ENCODE results near the gene COL6A2.

Gene COL6A2

GRCh38 chr21:46113497-46114176 lies 15.7 kb downstream of the COL6A2 start:
- DNase-seq (ENCODE audit: low read depth in 2 of 2), result no peak

GRCh38 chr21:46114963-46115362 lies 17.1 kb downstream of the COL6A2 start:
- DNase-seq (ENCODE audit: low read depth in 2 of 2), result no peak

DNA sequence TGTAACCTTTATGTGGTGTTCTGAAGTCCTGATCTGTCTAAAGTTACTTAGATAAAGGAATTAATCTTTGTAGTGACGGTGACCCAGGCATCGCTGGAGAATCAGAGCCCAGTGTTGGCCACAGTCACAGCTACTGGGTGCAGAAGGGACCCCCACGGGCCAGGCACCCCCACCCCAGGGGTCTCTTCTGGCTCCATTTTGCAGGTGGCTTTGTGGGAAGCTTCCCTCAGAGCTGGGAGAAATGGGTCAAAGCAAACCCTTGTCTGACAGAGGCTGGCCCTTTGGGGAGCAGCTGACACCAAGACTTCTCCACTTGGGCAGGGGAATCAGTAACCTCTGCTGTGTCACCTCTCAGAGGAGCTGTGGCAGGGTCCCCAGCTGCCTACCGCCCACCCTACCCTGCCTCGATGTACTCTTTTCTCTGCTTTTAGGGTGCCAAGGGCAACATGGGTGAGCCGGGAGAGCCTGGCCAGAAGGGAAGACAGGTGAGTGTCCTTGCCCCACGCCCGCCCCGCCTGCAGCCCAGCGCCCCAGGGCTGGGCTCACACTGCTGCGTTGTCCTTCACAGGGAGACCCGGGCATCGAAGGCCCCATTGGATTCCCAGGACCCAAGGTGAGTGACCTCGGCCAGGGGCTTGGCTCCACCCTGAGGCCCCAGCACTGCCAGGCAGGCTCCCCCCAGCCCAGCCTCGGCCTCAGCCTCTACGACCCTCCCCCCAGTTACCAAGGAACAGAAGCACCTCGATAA lies 17.7 kb downstream of the COL6A2 start:
- no peak for DNase-seq (ENCODE audit: low read depth in 2 of 2)

GRCh38 chr21:46116189-46116775 lies 18.4 kb downstream of the COL6A2 start:
- DNase-seq (ENCODE audit: low read depth in 2 of 2), result no peak

- DNase-seq (ENCODE audit: low read depth in 2 of 2), result no peak
Measured at GRCh38 chr21:46116776-46117585, 19.1 kb downstream of the COL6A2 start.

DNA sequence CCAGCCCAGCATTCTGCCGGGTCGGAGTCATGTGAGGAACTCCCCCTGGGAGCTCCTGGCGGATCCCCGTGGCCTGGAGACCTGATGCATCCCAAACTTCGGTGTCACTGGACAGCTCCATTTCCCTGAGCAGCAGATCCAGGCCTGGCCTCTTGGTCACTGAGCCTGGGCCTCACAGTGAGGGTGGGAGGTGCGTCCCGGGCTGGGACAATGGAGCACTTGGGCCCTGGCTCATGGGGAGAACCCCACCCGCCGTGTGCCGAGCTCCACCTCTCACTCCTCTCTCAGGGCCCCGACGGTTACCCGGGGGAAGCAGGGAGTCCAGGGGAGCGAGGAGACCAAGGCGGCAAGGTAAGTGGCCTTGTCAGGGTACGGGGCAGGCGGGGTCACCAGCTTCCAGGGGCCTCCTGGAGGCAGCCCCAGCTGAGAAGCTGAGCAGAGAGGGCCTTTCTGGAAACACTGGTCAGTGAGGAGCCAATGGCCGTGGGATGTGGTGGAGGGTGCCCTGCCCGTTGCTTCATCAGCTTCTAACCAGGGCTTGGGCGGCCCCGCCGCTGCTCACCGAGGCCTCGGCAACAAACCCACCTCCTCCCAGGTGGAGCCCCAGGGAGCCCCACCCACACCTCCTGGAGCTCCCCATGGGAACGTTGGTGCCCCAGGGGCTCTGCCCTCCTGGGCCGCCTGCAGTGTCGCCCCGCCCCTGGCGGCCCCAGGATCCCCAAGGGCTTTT lies 19.8 kb downstream of the COL6A2 start:
- no peak for DNase-seq (ENCODE audit: low read depth in 2 of 2)

GRCh38 chr21:46118316-46119143 lies 20.6 kb downstream of the COL6A2 start:
- DNase-seq (ENCODE audit: low read depth in 2 of 2), result no peak

- DNase-seq (ENCODE audit: low read depth in 2 of 2), result no peak
Measured at GRCh38 chr21:46119144-46119636, 21.3 kb downstream of the COL6A2 start.

DNA sequence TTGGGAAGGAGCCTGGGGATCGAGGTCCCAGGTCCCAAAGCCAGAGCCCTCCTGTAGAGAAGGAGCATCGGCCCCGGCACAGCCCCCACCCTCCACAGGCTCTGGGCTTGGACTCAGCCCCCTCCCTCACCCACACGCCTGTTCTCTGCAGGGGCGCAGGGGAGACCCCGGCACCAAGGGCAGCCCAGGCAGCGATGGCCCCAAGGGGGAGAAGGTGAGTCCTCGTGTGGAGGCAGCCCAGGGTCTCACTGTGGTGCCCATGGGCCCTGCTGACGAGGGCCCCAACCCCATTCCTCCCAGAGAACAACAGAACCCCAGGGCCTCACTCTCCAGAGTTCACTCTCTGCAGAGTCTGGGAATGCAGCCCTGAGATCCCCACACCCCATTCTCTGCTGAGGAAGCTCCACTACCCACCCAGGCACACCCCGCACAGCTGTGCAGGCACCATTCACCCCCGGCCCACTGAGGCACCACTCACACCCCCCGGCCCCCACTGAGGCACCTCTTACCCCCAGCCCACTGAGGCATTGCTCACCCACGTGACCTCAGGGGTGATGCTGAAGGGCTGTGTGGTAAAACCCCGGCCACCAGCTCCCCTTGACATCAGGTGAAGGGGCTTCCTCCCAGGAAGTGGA lies 21.8 kb downstream of the COL6A2 start:
- no peak for DNase-seq (ENCODE audit: low read depth in 2 of 2)

DNA sequence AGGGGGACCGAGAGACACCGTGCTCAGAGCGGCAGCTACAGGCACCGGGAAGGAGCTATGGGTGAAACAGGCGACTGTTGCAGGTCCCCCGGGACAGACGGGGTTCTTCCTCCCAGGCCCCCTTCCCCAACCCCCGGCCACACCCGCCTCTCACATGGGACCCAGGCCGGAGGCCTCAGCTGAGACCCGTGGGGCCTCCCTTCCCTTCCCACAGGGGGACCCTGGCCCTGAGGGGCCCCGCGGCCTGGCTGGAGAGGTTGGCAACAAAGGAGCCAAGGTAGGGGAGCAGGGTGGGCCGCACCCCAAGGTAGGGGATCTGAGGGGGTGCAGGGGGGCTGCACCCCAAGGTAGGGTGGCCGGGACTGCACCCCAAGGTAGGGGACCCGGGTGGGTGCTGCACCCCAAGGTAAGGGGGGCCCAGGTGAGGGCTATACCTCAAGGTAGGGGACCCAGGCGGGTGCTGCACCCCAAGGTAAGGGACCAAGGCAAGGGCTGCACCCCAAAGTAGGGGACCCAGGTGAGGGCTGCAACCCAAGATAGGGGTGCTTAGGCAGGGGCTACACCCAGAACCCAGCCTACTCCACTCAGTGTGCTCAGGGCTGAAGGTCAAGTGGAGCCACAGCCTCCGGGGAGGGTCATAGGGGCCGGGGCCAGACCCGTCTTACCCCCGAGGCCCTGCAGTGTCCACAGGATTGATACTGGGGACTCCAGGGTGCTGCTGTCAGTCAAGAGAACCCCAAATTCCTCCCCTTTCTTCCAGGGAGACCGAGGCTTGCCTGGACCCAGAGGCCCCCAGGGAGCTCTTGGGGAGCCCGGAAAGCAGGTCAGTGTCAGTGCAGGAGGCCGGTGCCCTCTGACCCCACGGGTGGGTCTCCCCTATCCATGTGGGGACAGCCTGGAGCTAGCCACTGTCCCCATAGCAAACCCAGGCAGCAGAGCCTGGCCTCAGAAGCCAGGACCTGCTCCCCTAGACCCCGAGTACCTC lies 22.7 kb downstream of the COL6A2 start:
- DNase-seq (ENCODE audit: low read depth in 2 of 2), result no peak

DNA sequence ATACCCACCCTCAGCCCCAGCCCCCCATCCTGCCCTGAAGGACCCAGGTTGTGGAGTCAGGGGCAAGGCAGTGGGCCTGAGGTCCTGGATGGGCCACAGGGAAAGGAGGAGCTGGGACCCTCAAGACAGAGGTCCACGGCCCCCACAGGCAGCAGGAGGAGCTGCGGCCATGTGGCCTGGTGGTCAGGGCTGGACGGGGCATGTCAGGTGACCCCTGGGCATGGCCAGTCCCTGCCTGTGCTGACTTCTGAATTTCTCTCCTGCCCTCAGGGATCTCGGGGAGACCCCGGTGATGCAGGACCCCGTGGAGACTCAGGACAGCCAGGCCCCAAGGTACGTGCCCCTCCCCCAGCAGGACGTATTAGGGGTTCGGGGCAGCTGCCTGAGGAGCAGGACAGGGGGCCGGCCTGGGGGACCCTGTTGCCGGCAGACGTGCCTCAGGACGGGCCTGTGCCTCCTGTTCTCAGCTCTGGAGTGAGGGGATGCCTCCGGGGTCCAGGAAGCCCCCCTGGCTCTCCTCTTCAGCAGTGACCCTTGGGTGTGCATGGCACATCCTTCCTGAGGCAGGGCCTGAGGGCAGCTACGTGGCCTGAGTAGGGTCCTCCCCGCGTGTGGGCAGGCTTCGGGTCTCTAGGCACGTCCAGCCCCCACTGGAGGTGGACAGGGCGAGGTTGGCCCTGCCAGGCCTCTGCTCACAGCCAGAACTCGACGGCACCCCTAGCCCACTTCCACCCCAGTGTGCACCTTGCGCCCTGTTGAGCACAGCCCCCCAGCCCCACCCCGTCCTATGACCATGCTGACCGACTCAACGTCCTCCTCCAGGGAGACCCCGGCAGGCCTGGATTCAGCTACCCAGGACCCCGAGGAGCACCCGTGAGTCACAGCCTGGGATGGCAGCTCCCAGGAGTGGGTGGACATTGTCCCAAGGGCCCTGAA lies 23.6 kb downstream of the COL6A2 start:
- DNase-seq (ENCODE audit: low read depth in 2 of 2), result no peak

- DNase-seq (ENCODE audit: low read depth in 2 of 2), result no peak
Measured at GRCh38 chr21:46122237-46122671, 24.3 kb downstream of the COL6A2 start.

DNA sequence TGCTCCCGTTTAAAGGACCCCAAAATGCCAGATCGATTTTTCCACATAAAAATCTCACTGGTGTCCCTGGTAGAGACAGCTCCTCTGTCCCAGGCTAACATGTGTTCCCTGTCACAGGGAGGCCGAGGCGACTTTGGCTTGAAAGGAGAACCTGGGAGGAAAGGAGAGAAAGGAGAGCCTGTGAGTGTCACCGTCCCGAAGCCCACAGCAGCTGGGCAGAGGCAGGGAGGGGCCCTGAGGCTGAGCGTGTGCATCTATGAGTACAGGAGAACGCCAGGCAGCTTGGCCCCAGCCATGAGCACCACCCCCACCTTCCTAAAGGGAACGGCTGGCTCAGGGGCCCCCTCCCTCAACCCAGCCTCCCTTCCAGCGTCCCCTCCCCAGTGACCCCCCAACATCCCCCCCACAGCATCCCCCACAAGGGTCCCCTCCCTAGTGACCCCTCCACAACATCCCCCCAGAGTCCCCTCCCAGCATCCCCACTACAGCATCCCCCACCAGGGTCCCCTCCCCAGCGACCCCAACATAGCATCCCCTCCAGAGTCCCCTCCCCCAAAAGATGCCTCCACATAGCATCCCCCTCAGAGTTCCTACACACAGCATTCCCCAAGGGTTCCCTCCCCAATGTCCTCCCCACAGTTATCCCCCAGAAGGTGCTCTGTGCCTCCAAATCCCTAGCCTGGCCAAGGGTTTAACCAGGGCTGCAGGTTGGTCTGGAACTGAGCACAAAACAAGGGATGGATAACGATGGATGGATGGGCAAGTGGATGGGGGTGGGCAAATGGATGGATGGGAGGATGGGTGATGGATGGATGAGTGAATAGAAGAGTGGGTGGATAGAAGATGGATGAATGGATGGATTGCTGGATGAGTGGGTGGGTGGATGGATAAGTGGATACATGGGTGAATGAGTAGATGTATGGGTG lies 25.1 kb downstream of the COL6A2 start:
- DNase-seq (ENCODE audit: low read depth in 2 of 2), result no peak

- no peak for DNase-seq (ENCODE audit: low read depth in 2 of 2)
Measured at GRCh38 chr21:46124083-46124925, 26.4 kb downstream of the COL6A2 start.

Measured in activated CD8-positive, alpha-beta memory T cell treated with anti-CD3 and anti-CD28 coated beads for 4 hours (primary cell).